ENCODE results near the gene MRPL49. TPM values are rescaled to one million over a fixed set of nuclear protein-coding genes. Genes with fewer than 3 reads are reported as not detected.
A peak's percentile ranks its signal among the peaks of the same experiment; 100 is the strongest.

The MRPL49 gene
- total and polyA plus RNA-seq, 2 of the 13 experiments (the other 11 are each of a cell fraction or from before 2014, with no cell fraction given), result 39.2 to 53.3 TPM

DNA sequence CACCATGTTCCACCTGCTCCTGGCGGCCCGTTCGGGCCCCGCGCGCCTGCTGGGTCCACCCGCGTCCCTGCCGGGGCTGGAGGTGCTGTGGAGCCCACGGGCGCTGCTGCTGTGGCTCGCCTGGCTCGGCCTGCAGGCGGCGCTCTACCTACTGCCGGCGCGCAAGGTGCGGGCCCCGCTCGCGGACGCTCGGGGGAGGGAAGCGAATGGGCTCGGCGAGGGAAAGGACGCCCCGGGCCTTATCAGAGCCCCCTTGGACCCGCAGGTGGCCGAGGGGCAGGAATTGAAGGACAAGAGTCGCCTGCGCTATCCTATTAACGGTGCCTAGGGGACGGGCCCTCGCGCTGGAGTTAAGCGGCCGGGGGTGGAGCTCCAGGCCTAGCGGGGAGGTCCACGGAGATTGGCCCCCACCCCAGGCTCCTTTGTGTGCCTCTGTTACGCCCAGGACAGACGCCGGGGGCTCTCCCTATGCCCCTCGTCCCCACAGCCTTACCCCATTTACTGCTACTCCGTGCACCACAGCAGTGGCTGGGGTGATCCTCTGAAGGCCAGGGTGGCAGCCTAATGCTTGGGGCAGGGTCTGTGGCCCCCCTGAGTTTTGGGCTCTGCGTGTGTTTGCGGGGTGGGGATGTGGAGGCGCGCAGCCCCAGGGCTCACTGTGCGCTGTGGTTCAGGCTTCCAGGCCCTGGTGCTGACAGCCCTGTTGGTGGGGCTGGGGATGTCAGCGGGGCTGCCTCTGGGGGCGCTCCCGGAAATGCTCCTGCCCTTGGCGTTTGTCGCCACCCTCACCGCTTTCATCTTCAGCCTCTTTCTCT lies 9.4 kb upstream of the MRPL49 start (continued):
- TF ChIP-seq, protein P1, sequence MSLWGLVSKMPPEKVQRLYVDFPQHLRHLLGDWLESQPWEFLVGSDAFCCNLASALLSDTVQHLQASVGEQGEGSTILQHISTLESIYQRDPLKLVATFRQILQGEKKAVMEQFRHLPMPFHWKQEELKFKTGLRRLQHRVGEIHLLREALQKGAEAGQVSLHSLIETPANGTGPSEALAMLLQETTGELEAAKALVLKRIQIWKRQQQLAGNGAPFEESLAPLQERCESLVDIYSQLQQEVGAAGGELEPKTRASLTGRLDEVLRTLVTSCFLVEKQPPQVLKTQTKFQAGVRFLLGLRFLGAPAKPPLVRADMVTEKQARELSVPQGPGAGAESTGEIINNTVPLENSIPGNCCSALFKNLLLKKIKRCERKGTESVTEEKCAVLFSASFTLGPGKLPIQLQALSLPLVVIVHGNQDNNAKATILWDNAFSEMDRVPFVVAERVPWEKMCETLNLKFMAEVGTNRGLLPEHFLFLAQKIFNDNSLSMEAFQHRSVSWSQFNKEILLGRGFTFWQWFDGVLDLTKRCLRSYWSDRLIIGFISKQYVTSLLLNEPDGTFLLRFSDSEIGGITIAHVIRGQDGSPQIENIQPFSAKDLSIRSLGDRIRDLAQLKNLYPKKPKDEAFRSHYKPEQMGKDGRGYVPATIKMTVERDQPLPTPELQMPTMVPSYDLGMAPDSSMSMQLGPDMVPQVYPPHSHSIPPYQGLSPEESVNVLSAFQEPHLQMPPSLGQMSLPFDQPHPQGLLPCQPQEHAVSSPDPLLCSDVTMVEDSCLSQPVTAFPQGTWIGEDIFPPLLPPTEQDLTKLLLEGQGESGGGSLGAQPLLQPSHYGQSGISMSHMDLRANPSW (CRISPR knock-in tag; IDR thresholded peaks at IDR 0.05; ENCODE audit: borderline replicate concordance), result no peak
- TF ChIP-seq EEA1 (CRISPR knock-in tag; IDR thresholded peaks at IDR 0.05; ENCODE audit: borderline replicate concordance), result no peak
- no peak; the same call in 1 of the 2 replicates for TF ChIP-seq KDM5A (IDR thresholded peaks at IDR 0.05; ENCODE audit: borderline replicate concordance, low read length)
- TF ChIP-seq FOXA3 (CRISPR knock-in tag; IDR thresholded peaks at IDR 0.05), result peak; percentile 18
- no peak for TF ChIP-seq ZNF766 (CRISPR knock-in tag; IDR thresholded peaks at IDR 0.05; ENCODE audit: borderline replicate concordance)
- TF ChIP-seq HNF4A (CRISPR knock-in tag; IDR thresholded peaks at IDR 0.05), result no peak
- no peak for TF ChIP-seq ZNF296 (CRISPR knock-in tag; conservative IDR thresholded peaks at IDR 0.05)
- peak; percentile 32; the same call in 1 of the 2 replicates for TF ChIP-seq ZSCAN25 (CRISPR knock-in tag; IDR thresholded peaks at IDR 0.05)
- no peak for TF ChIP-seq TSC22D2 (CRISPR knock-in tag; IDR thresholded peaks at IDR 0.05; ENCODE audit: borderline replicate concordance)
- no peak for TF ChIP-seq ZFP62 (CRISPR knock-in tag; IDR thresholded peaks at IDR 0.05)
- no peak for TF ChIP-seq IKZF1 (IDR thresholded peaks at IDR 0.05)
- TF ChIP-seq ZNF570 (CRISPR knock-in tag; IDR thresholded peaks at IDR 0.05; ENCODE audit: borderline replicate concordance), result no peak
- 0 out of 2 replicates have a peak, but pooled peaks have one; percentile 21 for TF ChIP-seq CAMTA2 (CRISPR knock-in tag; IDR thresholded peaks at IDR 0.05; ENCODE audit: borderline replicate concordance)
- TF ChIP-seq SIX1 (CRISPR knock-in tag; IDR thresholded peaks at IDR 0.05; ENCODE audit: borderline replicate concordance), result no peak
- no peak for TF ChIP-seq RFX1 (IDR thresholded peaks at IDR 0.05)
- TF ChIP-seq BCL6 (CRISPR knock-in tag; IDR thresholded peaks at IDR 0.05), result 0 out of 2 replicates have a peak, but pooled peaks have one; percentile 14
- 0 out of 2 replicates have a peak, but pooled peaks have one; percentile 25 for TF ChIP-seq ZNF224 (CRISPR knock-in tag; IDR thresholded peaks at IDR 0.05)
- TF ChIP-seq ZNF781 (CRISPR knock-in tag; IDR thresholded peaks at IDR 0.05; ENCODE audit: borderline replicate concordance, not compliant biosample characterization), result no peak
- no peak for TF ChIP-seq ATM (IDR thresholded peaks at IDR 0.05; ENCODE audit: borderline replicate concordance)
- TF ChIP-seq RXRA (CRISPR knock-in tag; IDR thresholded peaks at IDR 0.05), result no peak
- TF ChIP-seq BRCA1 (CRISPR knock-in tag; IDR thresholded peaks at IDR 0.05), result 0 out of 2 replicates have a peak, but pooled peaks have one; percentile 58
- TF ChIP-seq XBP1 (CRISPR knock-in tag; IDR thresholded peaks at IDR 0.05), result no peak
- TF ChIP-seq MXD4 (CRISPR knock-in tag; IDR thresholded peaks at IDR 0.05), result no peak
- no peak for TF ChIP-seq THYN1 (CRISPR knock-in tag; IDR thresholded peaks at IDR 0.05; ENCODE audit: borderline replicate concordance, low read depth)
- TF ChIP-seq KAT7 (CRISPR knock-in tag; IDR thresholded peaks at IDR 0.05; ENCODE audit: borderline replicate concordance), result peak; percentile 75
- TF ChIP-seq NONO (IDR thresholded peaks at IDR 0.05), result no peak
- TF ChIP-seq NONO (CRISPR knock-in tag; conservative IDR thresholded peaks at IDR 0.05), result peak; percentile 67
- no peak for TF ChIP-seq ZNF317 (CRISPR knock-in tag; IDR thresholded peaks at IDR 0.05)
- TF ChIP-seq, protein P2, sequence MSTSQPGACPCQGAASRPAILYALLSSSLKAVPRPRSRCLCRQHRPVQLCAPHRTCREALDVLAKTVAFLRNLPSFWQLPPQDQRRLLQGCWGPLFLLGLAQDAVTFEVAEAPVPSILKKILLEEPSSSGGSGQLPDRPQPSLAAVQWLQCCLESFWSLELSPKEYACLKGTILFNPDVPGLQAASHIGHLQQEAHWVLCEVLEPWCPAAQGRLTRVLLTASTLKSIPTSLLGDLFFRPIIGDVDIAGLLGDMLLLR (CRISPR knock-in tag; IDR thresholded peaks at IDR 0.05), result peak; percentile 78; the same call in 1 of the 2 replicates
- no peak for TF ChIP-seq ZNF253 (CRISPR knock-in tag; IDR thresholded peaks at IDR 0.05; ENCODE audit: borderline replicate concordance)
- TF ChIP-seq TP53 (CRISPR knock-in tag; conservative IDR thresholded peaks at IDR 0.05), result no peak

Measured in HepG2 (cell line).